ENCODE data around the gene FAM136A.
A peak's percentile ranks its signal among the peaks of the same experiment; 100 is the strongest.
"Not testable (repeated sequence)": the region's sequence is repeated elsewhere in the genome, so short reads cannot be mapped to it uniquely, and the experiment has no call there.

FAM136A gene

DNA sequence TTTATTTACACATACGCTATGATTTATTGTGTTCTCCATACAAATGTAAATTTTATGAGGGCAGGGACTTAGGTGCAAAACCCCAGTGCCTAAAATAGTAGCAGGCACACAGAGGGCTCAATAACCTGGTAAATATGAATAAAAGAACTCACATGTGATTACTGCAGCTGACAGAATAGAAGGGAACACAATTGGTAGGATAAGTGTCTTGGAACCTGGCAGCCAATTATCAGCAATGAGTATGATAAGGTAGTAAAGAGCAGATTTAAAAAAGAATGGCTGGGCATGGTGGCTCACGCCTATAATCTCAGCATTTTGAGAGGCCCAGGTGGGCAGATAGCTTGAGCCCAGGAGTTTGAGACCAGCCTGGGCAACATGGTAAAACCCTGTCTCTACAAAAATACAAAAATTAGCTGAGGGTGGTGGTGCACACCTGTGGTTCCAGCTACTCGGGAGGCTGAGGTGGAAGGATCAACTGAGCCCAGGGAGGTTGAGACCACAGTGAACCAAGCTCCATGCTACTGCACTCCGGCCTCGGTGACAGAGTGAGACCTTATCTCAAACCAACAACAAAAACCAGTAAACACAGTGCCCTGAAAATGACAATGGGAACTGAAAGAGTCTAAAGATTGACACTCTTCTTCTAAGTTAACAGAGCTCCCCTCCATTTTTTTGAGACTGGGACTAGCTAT is 18.2 kb downstream of the FAM136A start:
- DNase-seq: no peak

DNA sequence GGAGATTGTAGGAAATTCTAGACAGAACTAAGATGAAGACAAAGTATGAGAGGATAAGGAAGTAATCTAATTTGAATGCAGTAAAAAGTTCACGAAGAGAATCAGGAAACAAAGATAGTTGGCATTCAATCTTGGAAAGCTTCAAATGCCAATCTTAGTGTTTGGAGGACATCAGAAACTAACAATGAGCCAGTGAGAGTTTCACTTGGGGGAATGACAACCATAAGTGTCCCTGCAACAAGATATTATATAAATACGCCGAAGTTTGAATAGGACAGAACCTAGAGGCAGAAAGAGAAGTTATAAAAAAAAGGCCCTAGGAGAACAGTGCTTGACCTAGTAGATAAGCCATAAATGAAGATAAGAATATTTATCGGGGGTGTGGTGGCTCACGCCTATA is 19.4 kb downstream of the FAM136A start:
- DNase-seq: no peak

DNA sequence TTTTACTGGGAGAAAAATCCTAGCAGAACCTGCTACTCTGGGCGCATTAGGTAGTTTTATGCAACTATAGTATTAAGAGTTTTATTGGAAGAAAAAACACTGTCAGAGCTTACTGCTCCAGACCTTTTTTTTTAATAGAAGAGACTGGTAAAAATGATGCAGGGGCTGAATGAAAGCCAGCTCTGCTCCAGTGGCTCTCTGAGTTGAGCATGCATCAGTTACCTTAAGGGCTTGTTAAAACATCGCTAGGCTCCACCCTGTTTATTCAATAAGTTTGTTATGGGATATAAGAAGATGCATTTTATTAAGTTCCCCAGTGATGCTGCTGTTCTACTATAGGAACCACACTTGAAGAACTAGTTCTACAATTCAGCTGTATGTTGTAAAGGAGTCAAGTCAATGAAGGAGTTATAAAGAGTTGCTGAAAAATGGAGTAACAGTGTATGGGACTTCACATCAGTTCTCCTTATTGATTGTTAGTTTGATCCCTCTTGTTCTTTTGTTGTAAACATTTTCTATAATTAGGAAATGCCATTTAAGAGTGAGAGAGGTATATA is 21.5 kb downstream of the FAM136A start:
- DNase-seq: no peak

DNA sequence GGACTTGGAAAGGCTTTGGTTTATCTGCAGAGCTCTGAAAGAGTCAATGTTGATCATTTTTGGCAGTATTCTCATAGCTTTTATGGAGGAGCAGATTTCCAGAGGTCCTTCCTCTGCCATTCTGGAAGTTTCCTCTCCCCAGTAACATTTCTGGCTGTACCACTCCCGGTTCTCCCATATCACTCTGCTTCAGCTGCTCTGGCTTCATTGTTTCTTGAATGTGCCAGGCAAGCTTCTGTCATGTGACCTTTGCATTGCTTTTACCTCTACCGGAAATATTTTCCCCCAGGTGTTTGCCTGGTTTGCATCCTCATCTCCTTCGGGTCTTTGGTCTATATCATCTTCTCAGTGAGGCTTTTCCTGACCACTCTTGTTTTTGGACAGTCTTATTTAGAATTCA is 31.5 kb downstream of the FAM136A start:
- no peak for DNase-seq

DNA sequence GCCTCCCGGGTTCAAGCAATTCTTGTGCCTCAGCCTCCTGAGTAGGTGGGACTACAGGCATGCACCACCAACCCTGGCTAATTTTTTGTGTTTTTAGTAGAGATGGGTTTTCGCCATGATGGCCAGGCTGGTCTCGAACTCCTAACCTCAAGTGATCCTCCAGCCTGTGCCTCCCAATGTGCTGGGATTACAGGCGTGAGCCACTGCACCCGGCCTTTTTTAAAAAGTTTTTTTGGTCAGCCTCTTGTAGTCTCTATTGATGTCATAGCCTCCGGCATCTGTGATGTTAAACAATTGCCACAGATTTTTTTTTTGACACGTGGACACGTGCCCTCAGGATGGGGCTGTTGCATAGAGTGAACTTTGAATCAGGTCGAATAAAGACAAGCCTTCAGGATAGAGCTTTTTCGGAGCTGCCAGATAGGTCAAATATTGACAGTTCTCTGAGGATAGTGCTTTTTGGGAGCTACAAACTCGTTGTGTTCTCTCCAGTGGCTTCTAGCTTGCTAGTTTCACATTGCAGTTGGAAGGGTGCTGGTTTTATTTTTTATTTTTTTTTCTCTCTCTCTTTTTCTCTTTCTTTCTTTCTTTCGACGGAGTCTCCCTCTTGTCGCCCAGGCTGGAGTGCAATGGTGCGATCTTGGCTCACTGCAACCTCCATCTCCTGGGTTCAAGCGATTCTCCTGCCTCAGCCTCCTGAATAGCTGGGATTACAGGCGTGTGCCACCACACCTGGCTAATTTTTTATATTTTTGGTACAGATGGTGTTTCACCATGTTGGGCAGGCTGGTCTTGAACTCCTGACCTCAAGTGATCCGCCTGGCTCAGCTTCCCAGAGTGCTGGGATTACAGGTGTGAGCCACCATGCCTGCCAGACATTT is 32.2 kb downstream of the FAM136A start:
- not testable (repeated sequence) for DNase-seq

DNA sequence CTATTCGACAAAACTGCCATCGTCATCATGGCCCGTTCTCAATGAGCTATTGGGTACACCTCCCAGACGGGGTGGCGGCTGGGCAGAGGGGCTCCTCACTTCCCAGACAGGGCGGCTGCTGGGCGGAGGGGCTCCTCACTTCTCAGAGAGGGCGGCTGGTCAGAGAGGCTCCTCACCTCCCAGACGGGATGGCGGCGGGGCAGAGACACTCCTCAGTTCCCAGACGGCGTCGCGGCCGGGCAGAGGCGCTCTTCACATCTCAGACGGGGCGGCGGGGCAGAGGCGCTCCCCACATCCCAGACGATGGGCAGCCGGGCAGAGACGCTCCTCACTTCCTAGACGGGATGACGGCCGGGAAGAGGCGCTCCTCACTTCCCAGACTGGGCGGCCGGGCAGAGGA is 34.9 kb downstream of the FAM136A start:
- not testable (repeated sequence) for DNase-seq

DNA sequence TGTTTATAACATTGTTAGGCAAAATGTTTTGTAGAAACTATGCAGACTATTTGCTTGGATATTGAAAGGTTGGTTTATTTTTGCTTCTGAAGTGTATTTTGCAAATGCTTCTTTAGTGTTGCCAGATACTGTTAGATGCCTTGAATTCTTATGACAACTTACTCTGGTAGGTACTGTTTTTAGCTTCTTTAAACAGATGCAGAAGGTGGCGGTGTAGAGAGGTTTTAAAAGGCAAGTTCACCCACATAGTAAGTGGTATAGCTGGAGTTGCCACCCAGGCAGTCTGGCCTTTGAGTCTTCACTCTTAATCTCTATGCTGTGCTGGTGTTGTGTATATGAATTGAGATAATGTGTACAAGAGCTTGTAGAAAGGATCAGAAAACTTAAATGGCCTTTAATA is 40.4 kb downstream of the FAM136A start:
- no peak for DNase-seq

DNA sequence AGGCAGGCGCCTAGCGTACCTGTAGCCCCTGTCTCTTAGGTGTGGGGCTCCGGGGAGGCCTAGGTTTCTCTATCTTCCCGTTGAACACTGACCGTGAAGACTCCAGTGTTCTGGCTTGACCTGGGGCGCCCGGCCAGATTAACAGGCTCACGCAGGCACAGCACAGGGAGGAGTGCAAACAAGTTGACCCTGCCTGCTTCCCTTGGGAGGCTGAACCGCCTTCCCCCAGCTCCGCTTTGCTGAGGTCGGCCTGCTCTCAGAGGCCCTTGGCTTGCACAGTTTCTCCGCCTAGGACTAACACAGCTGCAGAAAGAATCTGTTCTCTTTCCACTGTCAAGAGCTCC is 43.4 kb downstream of the FAM136A start:
- peak; percentile 60 for DNase-seq

DNA sequence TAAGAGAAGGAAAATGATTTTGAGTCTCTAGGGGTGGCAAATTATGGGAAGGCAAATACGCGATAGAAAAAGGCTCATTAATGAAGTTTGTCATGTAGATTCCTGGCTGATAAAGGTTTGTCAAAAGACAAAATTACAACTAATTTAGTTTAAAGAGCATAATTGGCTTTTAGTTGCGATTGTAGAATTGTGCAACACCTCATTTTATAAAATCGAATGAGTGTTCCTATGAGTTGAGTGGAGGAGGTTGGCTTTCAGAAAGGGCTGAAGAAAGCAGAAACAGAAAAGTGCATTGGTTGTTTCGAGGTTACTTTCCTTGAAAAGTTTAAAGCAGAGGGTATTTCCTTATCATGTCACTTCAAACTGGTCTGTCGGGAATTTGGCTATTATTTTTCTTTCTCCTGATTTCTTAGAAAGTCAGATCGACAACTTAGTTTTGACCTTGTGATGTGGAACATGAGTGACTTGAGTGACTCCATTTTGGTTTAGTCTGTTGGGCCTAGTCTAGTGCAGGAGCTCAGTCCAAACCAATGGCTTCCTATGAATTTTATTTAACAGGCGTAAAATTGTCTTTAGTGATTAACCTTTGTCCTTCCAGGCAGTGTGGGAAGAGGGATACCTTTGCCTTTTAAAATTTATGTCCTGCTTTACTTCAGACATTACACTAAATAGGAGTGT is 46.1 kb downstream of the FAM136A start:
- no peak for DNase-seq

DNA sequence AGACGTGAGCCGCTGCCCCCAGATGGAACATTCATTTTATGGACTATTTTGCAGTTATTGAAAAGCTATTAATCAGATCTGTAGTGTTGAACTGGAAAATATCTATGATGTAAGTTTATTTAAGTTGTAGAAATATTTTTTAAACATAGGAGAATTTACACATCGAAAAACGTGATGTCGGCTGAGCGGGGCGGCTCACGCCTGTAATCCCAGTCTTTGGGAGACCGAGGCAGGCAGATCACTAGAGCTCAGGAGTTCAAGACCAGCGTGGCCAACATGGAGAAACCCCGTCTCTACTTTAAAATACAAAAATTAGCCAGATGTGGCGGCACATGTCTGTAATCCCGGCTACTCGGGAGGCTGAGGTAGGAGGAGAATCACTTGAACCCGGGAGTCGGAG is 51.4 kb downstream of the FAM136A start:
- no peak for DNase-seq

DNA sequence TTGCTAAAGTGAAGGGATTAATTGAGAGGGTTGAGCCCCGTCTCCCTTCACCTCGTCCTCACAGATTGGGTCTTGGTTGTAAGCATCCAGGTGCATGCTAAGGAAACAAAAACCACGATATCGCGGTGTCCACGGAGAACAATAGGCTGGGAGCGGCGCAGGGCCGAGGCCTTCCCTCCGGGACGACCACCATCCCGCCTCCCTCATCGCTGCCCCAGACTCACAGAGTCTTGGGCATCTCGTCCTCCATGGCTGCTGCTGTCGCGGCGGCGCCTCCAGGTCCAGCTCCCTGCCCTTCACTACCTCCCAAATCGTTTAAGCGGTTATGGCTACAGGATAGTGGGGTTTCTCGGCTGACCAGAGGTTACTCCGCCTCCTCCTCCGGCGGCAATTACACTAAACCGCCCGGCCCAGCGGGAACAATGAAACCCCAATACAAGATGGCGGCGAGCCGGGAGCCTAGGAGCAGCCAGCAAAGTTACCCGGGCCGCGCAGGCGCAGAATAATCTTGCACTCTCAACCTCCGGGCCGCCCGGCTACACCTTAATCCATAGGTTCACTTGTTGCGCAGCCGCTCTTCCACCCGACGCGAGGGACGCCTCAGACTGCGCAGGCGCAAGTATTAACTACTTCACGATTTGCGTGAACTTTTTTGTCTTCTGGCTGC is 53.6 kb downstream of the FAM136A start, which contains the start of gene TIA1:
Gene TIA1, minus strand, starts transcription at position 448 of the 667 bp plus-strand sequence. Its CDS starts 198 bp downstream, at position 250.
- DNase-seq: peak; percentile 99

DNA sequence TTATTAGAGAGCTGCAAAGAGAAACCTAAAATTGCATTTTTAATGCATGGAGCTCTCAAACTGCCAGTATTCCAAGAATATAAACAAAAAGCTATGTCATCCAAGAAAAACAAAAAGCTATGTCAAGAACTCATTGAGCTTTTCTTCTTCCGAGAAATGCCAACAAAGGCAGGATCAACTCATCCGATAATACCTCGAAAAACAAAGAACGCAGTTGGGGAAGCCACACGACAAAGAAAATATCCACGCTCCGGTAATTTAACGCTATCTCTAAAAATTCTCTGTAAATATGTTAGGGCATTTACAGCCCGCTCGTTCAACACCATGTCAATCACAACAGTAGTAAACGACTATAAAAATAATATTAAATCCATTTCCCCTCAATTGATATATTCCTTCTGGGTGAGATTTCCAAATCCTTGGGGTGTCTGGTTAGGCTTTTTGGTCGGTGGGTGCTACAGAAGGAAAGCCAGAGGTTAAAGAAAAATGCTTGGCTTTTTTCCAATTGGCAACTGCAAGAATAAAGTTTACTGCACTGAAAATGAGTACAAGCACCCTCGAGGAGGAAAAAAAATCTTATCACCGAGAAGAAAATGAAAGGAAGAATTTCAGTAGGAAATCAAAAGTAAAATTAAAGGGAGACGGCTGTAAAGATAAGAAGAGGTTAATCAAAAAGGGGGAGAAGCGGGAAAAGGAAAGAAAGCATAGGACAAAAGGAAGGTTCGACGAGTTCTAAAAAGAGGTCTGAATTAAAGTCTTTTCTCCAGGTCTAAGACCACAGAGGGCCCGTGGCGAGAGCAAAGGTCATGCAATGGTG is 54.3 kb downstream of the FAM136A start:
- DNase-seq: no peak

Measured in NCI-H146 (cell line).